Measurements from ENCODE around the gene PTH1R.

DNA sequence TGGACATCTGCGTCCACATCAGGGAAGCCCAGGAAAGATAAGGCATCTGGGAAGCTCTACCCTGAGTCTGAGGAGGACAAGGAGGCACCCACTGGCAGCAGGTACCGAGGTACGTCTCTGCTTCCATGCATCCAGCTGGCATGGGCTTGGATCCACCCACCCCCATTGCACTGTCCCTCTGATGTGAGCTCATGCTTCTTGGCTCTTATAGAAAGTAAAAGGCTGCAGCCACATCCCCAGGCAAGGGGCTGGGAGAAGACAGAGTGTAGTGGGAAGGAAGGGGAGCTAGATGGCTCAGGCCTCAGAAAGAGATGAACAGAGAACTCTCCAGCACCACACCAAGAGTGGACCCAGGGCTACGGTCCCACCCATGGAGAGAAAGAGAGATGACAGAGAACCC lies 18.2 kb downstream of the PTH1R start:
- TF ChIP-seq, protein P1, sequence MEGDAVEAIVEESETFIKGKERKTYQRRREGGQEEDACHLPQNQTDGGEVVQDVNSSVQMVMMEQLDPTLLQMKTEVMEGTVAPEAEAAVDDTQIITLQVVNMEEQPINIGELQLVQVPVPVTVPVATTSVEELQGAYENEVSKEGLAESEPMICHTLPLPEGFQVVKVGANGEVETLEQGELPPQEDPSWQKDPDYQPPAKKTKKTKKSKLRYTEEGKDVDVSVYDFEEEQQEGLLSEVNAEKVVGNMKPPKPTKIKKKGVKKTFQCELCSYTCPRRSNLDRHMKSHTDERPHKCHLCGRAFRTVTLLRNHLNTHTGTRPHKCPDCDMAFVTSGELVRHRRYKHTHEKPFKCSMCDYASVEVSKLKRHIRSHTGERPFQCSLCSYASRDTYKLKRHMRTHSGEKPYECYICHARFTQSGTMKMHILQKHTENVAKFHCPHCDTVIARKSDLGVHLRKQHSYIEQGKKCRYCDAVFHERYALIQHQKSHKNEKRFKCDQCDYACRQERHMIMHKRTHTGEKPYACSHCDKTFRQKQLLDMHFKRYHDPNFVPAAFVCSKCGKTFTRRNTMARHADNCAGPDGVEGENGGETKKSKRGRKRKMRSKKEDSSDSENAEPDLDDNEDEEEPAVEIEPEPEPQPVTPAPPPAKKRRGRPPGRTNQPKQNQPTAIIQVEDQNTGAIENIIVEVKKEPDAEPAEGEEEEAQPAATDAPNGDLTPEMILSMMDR (IDR thresholded peaks at IDR 0.05; ENCODE audit: low read depth, low read length) = no peak
- no peak for TF ChIP-seq EZH2phosphoT487 (IDR thresholded peaks at IDR 0.05; ENCODE audit: low read depth)

Measured in OCI-LY3 (cell line).